HTR-8/SVneo (cell line): ENCODE data around the gene SH2D3A.

ENCODE experiments used
- DNase-seq: peaks from one replicate; pipeline ENCODE4 v3.0.0; 2011; ENCODE audit warnings: low spot score, mixed read lengths; ENCODE audit not compliant: insufficient read length
- FAIRE-seq: peaks from 2 replicates; lab custom pipeline; 2011; peaks lifted over from hg19 to GRCh38; lab: Jason Lieb, UNC

The SH2D3A gene

GRCh38 chr19:6738787-6739389 lies 28.3 kb downstream of the SH2D3A start:
- no peak for DNase-seq
- FAIRE-seq = no peak

- FAIRE-seq (no peak), DNase-seq (peak; percentile 72)
Measured at GRCh38 chr19:6737873-6738786, 29.1 kb downstream of the SH2D3A start.

- DNase-seq (peak; percentile 99), FAIRE-seq (peak; percentile 97)
Measured at GRCh38 chr19:6737284-6737872, 29.9 kb downstream of the SH2D3A start, which contains the start of gene GPR108. Gene GPR108, minus strand, starts transcription at chr19:6737580. Its CDS starts 4 bp downstream, at chr19:6737576.

GRCh38 chr19:6736917-6737283 lies 30.3 kb downstream of the SH2D3A start:
- FAIRE-seq = no peak
- DNase-seq = no peak

GRCh38 chr19:6736169-6736916 lies 30.9 kb downstream of the SH2D3A start:
- peak; percentile 81 for DNase-seq
- peak; percentile 4 for FAIRE-seq

- DNase-seq = no peak
- no peak for FAIRE-seq
Measured at GRCh38 chr19:6735181-6735911, 31.9 kb downstream of the SH2D3A start.

- no peak for DNase-seq
- no peak for FAIRE-seq
Measured at GRCh38 chr19:6734096-6734696, 33.0 kb downstream of the SH2D3A start.

- FAIRE-seq = no peak
- DNase-seq = no peak
Measured at GRCh38 chr19:6733338-6734095, 33.7 kb downstream of the SH2D3A start.

- no peak for DNase-seq
- FAIRE-seq = no peak
Measured at GRCh38 chr19:6732803-6733337, 34.4 kb downstream of the SH2D3A start.

- peak; percentile 36 for FAIRE-seq
- no peak for DNase-seq
Measured at GRCh38 chr19:6731822-6732221, 35.4 kb downstream of the SH2D3A start.

GRCh38 chr19:6730941-6731670 lies 36.1 kb downstream of the SH2D3A start:
- no peak for DNase-seq
- no peak for FAIRE-seq

GRCh38 chr19:6730153-6730804 lies 37.0 kb downstream of the SH2D3A start:
- DNase-seq = no peak
- no peak for FAIRE-seq

GRCh38 chr19:6729573-6730152 lies 37.6 kb downstream of the SH2D3A start:
- no peak for DNase-seq

GRCh38 chr19:6728346-6728745 lies 38.9 kb downstream of the SH2D3A start:
- FAIRE-seq = no peak
- DNase-seq = no peak

More at GRCh38 chr19:6729573-6730152, 37.6 kb downstream of the SH2D3A start:
- no peak for FAIRE-seq

- no peak for DNase-seq
- no peak for FAIRE-seq
Measured at GRCh38 chr19:6725513-6726231, 41.6 kb downstream of the SH2D3A start.
